ENCODE results near the gene SLC6A1. TPM values are rescaled to one million over a fixed set of nuclear protein-coding genes. Genes with fewer than 3 reads are reported as not detected.

The SLC6A1 gene
- total and polyA plus RNA-seq, 2 of the 13 experiments (the other 11 are each of a cell fraction or from before 2014, with no cell fraction given) = not detected

- TF ChIP-seq NR0B2 (CRISPR knock-in tag; IDR thresholded peaks at IDR 0.05) = no peak
- no peak for TF ChIP-seq ZNF382 (CRISPR knock-in tag; IDR thresholded peaks at IDR 0.05; ENCODE audit: borderline replicate concordance)
- TF ChIP-seq ZNF562 (CRISPR knock-in tag; IDR thresholded peaks at IDR 0.05; ENCODE audit: borderline replicate concordance) = no peak
- TF ChIP-seq ARID2 (CRISPR knock-in tag; IDR thresholded peaks at IDR 0.05; ENCODE audit: borderline replicate concordance) = no peak
- no peak for TF ChIP-seq XRCC5 (optimal IDR thresholded peaks at IDR 0.05; ENCODE audit: low read length)
Measured at GRCh38 chr3:10973046-10973595, 19.4 kb upstream of the SLC6A1 start (continued).

GRCh38 chr3:10974131-10974530 is 18.4 kb upstream of the SLC6A1 start:
- CTCF ChIA-PET (ENCODE audit: low intra/inter-chr PET ratio, low total read pairs) = no interaction called here

More at GRCh38 chr3:10974131-10974530, 18.4 kb upstream of the SLC6A1 start:
- FAIRE-seq (no peak), ATAC-seq (no peak), DNase-seq (ENCODE audit: low spot score) (no peak)
- H3K4me3 ChIP-seq (replicated peaks in 1 of 3; ENCODE audit: insufficient read depth in 1 of 3, low read depth in 2 of 3, low read length in 3 of 3) = no peak overlapping the region
- peaks cover 33% of the 10 kb centered on the region for H3K4me1 ChIP-seq (ENCODE audit: insufficient read depth, low read length)
- no peaks in the 10 kb centered on the region for H3K79me2 ChIP-seq (ENCODE audit: insufficient read depth, low read length)
- H4K20me1 ChIP-seq (ENCODE audit: insufficient read depth, low read length) = no peaks in the 10 kb centered on the region
- H3K4me2 ChIP-seq (ENCODE audit: low read depth, low read length) = no peak overlapping the region
- no peak overlapping the region for H3K9ac ChIP-seq (ENCODE audit: insufficient read depth, low read depth, low read length)
- no peaks in the 10 kb centered on the region for H3K36me3 ChIP-seq (replicated peaks in 1 of 2; ENCODE audit: control insufficient read depth in 1 of 2, insufficient read depth in 2 of 2, low read length in 2 of 2)
- in situ Hi-C loops (cut with HindIII; ENCODE audit: extremely low pct_ligation_motif_present, low pct_unique_long_range_greater_than_20kb) = no loop called here
- POLR2A ChIA-PET = no interaction called here
- no TSS peak for BruUV-seq (replicated peaks)
- H3K27ac ChIP-seq (ENCODE audit: extremely low read length, insufficient read depth, low read length) = no peak overlapping the region
- TF ChIP-seq SRSF4 (IDR thresholded peaks at IDR 0.05; ENCODE audit: low read depth, low read length, poor library complexity, severe bottlenecking) (no peak), MEIS1 (CRISPR knock-in tag; IDR thresholded peaks at IDR 0.05; ENCODE audit: borderline replicate concordance) (no peak), HOXA7 (CRISPR knock-in tag; IDR thresholded peaks at IDR 0.05) (no peak), TOPORS (CRISPR knock-in tag; IDR thresholded peaks at IDR 0.05) (no peak), PRDM10 (CRISPR knock-in tag; IDR thresholded peaks at IDR 0.05; ENCODE audit: low read depth) (no peak), ZFX (CRISPR knock-in tag; IDR thresholded peaks at IDR 0.05; ENCODE audit: low read depth) (no peak), CREBL2 (CRISPR knock-in tag; IDR thresholded peaks at IDR 0.05; ENCODE audit: borderline replicate concordance) (no peak), U2AF2 (IDR thresholded peaks at IDR 0.05; ENCODE audit: low read depth, low read length) (no peak)
- intact Hi-C loops (cut with micrococcal nuclease; ENCODE audit: unreplicated experiment) = no loop called here
- no peak overlapping the region for H2AFZ ChIP-seq (ENCODE audit: low read length)
- H3K27me3 ChIP-seq (ENCODE audit: control insufficient read depth in 1 of 2, insufficient read depth in 2 of 2, low read length in 2 of 2) = peaks cover 0 to 13% of the 10 kb centered on the region in 2 experiments; a peak in 1 of 5 replicates
- no peaks in the 10 kb centered on the region for H3K9me3 ChIP-seq (ENCODE audit: low read length)
- 68% methylated on average over 7 of the region's 7 CpGs for WGBS (ENCODE audit: low lambda C conversion rate)

Measured in HepG2 (cell line).